Thoracic aorta (tissue), 2 donors: ENCODE data around the gene IQSEC1. TPM values are rescaled to one million over a fixed set of nuclear protein-coding genes. Genes with fewer than 3 reads are reported as not detected.

Experiments
- ATAC-seq: fragments of 150-250 bp; one replicate; pipeline ENCODE4 v1.8.0; 2017; ENCODE audit warnings: low read depth; ENCODE audit not compliant: insufficient number of reproducible peaks, low FRiP score
- DNase-seq: peaks from one replicate; pipeline ENCODE4 v3.0.0-alpha.2; 2020; ENCODE audit warnings: low spot score
- H3K27ac ChIP-seq, 2 donors: fragments of 200-600 bp; sonication (generic); 1 replicate in 1 of 2; 2 replicates in 1 of 2; pipeline ENCODE4 v1.5.1; 2016; ENCODE audit warnings: mild to moderate bottlenecking in 2 of 2, moderate library complexity in 2 of 2
- H3K27me3 ChIP-seq: fragments of 200-600 bp; sonication (generic); replicated peaks from 2 replicates; pipeline ENCODE4 v1.6.0; 2016; ENCODE audit warnings: mild to moderate bottlenecking; ENCODE audit not compliant: insufficient read depth
- H3K36me3 ChIP-seq: fragments of 200-600 bp; sonication (generic); one replicate; pipeline ENCODE4 v1.5.1; 2016
- H3K4me1 ChIP-seq, 2 donors: fragments of 200-600 bp; sonication (generic); 1 replicate in 1 of 2; 2 replicates in 1 of 2; pipeline versions ENCODE4 v1.5.1 to v1.6.0; 2016; ENCODE audit warnings: low read depth in 2 of 2, mild to moderate bottlenecking in 1 of 2; ENCODE audit not compliant: control insufficient read depth in 1 of 2
- H3K4me3 ChIP-seq: fragments of 200-600 bp; sonication (generic); 2 replicates; pipeline ENCODE4 v1.5.1; 2016; ENCODE audit warnings: mild to moderate bottlenecking
- H3K9me3 ChIP-seq: fragments of 200-600 bp; sonication (generic); 2 replicates; pipeline ENCODE4 v1.5.1; 2016
- CTCF ChIP-seq: fragments of 200-600 bp; sonication (generic); IDR thresholded peaks from one replicate; pipeline ENCODE4 v1.5.1; 2019; ENCODE audit warnings: antibody characterized with exemption
- total RNA-seq, 2 donors: library from RNA; depleted of rRNA; stranded (reverse); fragments of >200 nt; gene quantifications; one replicate each; pipeline versions ENCODE4 v1.1.0 to v1.2.3, GENCODE V29; 2016

Gene IQSEC1
- total RNA-seq, 2 donors from 2014 or later = 93.6 to 121 TPM

GRCh38 chr3:13062647-13063046, 10.6 kb downstream of the IQSEC1 start:
- H3K9me3 ChIP-seq = no peaks in the 10 kb centered on the region
- DNase-seq (no peak), ATAC-seq (no peak)
- no peak for TF ChIP-seq CTCF
- no peak overlapping the region for H3K4me3 ChIP-seq
- no peak overlapping the region for H3K27ac ChIP-seq
- H3K36me3 ChIP-seq = no peaks in the 10 kb centered on the region
- H3K4me1 ChIP-seq = no peaks in the 10 kb centered on the region
- H3K27me3 ChIP-seq = no peaks in the 10 kb centered on the region

- TF ChIP-seq CTCF = no peak
- no peaks in the 10 kb centered on the region for H3K27me3 ChIP-seq
- no peak overlapping the region for H3K27ac ChIP-seq
- H3K4me3 ChIP-seq = no peak overlapping the region
- no peaks in the 10 kb centered on the region for H3K36me3 ChIP-seq
- no peak for ATAC-seq
- DNase-seq = no peak
- no peaks in the 10 kb centered on the region for H3K4me1 ChIP-seq
- H3K9me3 ChIP-seq = no peaks in the 10 kb centered on the region
Measured at GRCh38 chr3:13060341-13060910, 12.8 kb downstream of the IQSEC1 start.

GRCh38 chr3:13058346-13059120, 14.7 kb downstream of the IQSEC1 start:
- Histone ChIP-seq H3K4me3 (no peak overlapping the region), H3K27me3 (no peaks in the 10 kb centered on the region), H3K4me1 (peaks cover 3 to 12% of the 10 kb centered on the region in 2 donors), H3K36me3 (no peaks in the 10 kb centered on the region), H3K27ac (no peak overlapping the region), H3K9me3 (no peaks in the 10 kb centered on the region)
- DNase-seq (no peak), ATAC-seq (no peak)
- TF ChIP-seq CTCF = no peak

- DNase-seq (no peak), ATAC-seq (no peak)
- TF ChIP-seq CTCF = no peak
- H3K27ac ChIP-seq = no peak overlapping the region
- H3K9me3 ChIP-seq = no peaks in the 10 kb centered on the region
- no peak overlapping the region for H3K4me3 ChIP-seq
- H3K4me1 ChIP-seq = peaks cover 4 to 19% of the 10 kb centered on the region in 2 donors
- no peaks in the 10 kb centered on the region for H3K36me3 ChIP-seq
- H3K27me3 ChIP-seq = no peaks in the 10 kb centered on the region
Measured at GRCh38 chr3:13057282-13058040, 15.8 kb downstream of the IQSEC1 start.

GRCh38 chr3:13055634-13056033, 17.6 kb downstream of the IQSEC1 start:
- no peak for TF ChIP-seq CTCF
- no peaks in the 10 kb centered on the region for H3K27me3 ChIP-seq
- H3K27ac ChIP-seq = no peak overlapping the region
- H3K4me3 ChIP-seq = no peak overlapping the region
- no peaks in the 10 kb centered on the region for H3K36me3 ChIP-seq
- no peaks in the 10 kb centered on the region for H3K9me3 ChIP-seq
- ATAC-seq (no peak), DNase-seq (no peak)
- peaks cover 4 to 19% of the 10 kb centered on the region in 2 donors for H3K4me1 ChIP-seq
